Rectal smooth muscle tissue (tissue), 1 donor: Measurements from ENCODE around the gene INTU.
"Not testable (repeated sequence)": the region's sequence is repeated elsewhere in the genome, so short reads cannot be mapped to it uniquely, and the experiment has no call there.

ENCODE experiments used
- H3K27ac ChIP-seq: one replicate; pipeline ENCODE4 v1.7.0; 2013; ENCODE audit warnings: low read depth, low read length, inconsistent platforms
- H3K27me3 ChIP-seq: one replicate; pipeline ENCODE4 v1.7.0; 2013; ENCODE audit warnings: low read length; ENCODE audit not compliant: control insufficient read depth, insufficient read depth
- H3K36me3 ChIP-seq: one replicate; pipeline ENCODE4 v1.7.0; 2013; ENCODE audit warnings: low read length; ENCODE audit not compliant: control insufficient read depth, insufficient read depth
- H3K4me1 ChIP-seq: one replicate; pipeline ENCODE4 v1.7.0; 2013; ENCODE audit warnings: low read length; ENCODE audit not compliant: control insufficient read depth, insufficient read depth
- H3K4me3 ChIP-seq: one replicate; pipeline ENCODE4 v1.7.0; 2013; ENCODE audit warnings: low read length
- H3K9ac ChIP-seq: one replicate; pipeline ENCODE4 v1.7.0; 2013; ENCODE audit warnings: low read length

INTU gene

DNA sequence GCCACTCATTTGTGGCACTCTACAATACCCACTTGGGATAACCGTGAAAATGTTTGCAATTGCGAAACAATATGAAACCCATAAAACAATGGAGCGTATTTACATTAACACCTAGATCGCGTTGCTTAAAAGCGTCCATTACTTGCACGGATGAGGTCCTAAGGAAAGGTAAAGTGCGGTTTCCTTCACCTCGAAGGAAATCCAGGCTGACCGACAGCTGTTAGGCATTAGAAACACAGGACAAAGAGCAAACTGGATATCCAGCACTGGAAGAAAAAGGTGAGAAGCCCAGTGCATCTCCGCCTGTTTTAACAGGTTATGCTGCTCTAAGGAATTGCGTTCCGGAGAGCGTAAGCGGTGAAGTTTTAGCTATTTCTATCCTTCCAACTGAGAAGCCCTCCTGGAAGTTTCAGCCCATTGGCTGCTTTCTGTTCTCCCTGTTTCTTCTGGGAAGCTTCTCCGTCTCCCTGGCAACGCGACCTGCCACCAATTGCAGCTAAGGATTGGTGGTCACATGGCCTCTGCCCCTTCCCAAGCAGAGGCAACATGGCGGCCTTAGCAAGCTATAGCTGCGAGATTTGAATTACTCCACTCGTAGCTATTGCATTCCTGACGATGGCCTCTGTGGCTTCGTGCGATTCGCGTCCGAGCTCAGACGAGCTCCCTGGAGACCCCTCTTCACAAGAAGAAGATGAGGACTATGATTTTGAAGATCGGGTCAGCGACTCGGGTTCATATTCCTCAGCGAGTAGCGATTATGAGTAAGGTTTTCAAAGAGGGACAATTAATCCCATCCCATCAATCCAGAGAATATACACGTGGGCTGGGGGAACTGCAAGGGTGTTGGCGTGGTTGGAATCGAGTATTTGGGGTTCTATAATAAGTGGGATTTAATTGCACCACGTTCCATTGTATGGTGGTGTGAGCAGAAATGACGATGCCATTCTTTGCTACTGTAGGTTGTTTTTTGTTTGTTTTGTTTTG is at the start of gene INTU:
Gene INTU (plus strand): TSS at position 538 of the 984 bp plus-strand sequence. CDS start 78 bp downstream, at position 616.
- no peaks in the 10 kb centered on the region for H3K36me3 ChIP-seq
- peaks cover 5% of the 10 kb centered on the region for H3K4me1 ChIP-seq
- H3K4me3 ChIP-seq = peak within 1 kb of the TSS; percentile 85
- peak within 1 kb of the TSS; percentile 67 for H3K27ac ChIP-seq
- H3K27me3 ChIP-seq = no peaks in the 10 kb centered on the region
- peak within 1 kb of the TSS; percentile 45 for H3K9ac ChIP-seq

DNA sequence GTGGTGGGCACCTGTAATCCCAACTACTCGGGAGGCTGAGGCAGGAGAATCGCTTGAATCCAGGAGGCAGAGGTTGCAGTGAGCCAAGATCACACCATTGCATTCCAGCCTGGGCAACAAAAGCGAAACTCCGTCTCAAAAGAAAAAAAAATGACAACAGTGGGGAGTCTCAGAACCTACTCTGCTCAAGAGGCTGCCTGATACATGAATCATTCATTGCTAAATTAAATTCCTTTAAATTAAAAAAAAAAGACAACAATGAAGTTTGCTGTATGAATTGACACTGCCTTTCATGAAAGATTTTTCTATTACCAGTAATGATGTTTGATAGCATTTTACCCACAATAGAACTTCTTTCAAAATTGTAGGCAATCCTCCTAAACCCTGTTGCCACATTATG is 46.3 kb upstream of the INTU start:
- not testable (repeated sequence) for H3K9ac ChIP-seq, H3K4me3 ChIP-seq, H3K36me3 ChIP-seq, H3K4me1 ChIP-seq, H3K27me3 ChIP-seq, H3K27ac ChIP-seq

DNA sequence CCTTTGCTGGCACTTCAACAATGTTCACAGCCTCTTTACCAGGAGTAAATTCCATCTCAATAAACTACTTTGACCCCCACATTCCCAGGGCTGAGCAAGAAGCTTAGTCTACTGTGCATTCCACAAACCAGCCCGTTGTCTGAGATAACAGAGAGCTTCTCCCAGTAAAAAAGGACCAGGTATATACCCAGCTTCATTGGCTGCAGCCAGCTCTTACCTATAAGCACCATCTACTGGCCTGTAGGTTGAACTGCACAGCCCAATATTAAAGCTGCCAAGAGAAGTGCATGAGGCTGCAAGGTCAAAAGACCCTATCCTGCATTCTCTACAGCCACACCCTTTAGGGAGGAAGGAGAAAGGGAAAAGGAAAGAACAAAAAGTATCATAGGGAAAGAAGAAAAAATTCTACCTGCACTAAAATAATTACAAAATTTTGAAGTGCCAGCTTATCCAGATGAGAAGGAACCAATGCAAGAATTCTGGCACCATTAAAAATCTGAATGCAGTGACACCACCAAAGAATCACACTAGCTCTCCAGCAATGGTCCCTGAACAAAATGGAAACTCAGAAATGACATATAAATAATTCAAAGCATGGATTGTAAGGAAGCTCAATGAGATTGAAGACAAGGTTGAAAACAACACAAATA is 45.7 kb upstream of the INTU start:
- Histone ChIP-seq H3K4me3 (no peak overlapping the region), H3K27ac (no peak overlapping the region), H3K4me1 (no peaks in the 10 kb centered on the region), H3K27me3 (no peaks in the 10 kb centered on the region), H3K36me3 (no peaks in the 10 kb centered on the region), H3K9ac (no peak overlapping the region)

DNA sequence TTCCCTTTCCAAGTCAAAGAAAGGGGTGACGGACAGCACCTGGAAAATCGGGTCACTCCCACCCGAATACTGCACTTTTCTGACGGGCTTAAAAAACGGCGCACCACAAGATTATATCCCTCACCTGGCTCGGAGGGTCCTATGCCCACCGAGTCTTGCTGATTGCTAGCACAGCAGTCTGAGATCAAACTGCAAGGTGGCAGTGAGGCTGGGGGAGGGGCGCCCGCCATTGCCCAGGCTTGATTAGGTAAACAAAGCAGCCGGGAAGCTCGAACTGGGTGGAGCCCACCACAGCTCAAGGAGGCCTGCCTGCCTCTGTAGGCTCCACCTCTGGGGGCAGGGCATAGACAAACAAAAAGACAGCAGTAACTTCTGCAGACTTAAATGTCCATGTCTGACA is 43.6 kb upstream of the INTU start:
- H3K36me3 ChIP-seq, H3K9ac ChIP-seq, H3K4me3 ChIP-seq, H3K4me1 ChIP-seq, H3K27me3 ChIP-seq, H3K27ac ChIP-seq: not testable (repeated sequence)

DNA sequence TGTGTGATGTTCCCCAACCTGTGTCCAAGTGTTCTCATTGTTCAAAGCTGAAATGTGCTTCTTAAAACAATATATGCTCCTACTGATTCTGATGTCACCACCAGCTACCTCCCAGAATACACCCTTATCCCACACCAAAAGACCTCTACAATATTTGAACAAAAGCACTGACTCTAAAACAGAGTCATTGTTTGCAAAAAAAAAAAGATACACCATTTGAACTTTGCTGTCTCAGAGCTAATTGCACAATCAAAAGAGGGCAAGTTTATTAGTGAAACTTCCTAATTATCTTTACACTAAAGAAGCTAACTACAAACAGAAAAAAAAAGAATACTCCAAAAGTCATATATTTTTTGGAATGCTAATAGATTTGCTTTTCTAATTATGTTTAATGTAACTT is 34.1 kb upstream of the INTU start:
- H3K36me3 ChIP-seq = no peaks in the 10 kb centered on the region

DNA sequence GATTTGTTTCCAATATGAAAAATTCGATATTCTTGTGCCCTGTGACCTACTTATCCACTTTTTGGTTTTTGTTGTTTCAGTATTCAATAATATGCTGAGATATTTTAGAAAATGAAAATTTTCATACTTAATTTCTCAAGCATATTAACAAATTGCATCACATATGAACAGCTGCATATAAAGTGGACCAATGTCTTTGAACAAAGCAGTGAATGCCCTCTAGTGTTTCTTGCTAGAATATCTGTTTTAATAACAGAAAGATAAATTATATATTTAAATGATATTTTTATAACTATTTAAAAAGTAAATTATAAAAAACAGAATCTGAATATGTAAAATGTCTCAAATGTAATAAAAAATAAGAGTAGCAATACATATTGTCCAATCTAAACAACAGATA is 31.7 kb upstream of the INTU start:
- no peaks in the 10 kb centered on the region for H3K27me3 ChIP-seq
- no peaks in the 10 kb centered on the region for H3K4me1 ChIP-seq
- no peaks in the 10 kb centered on the region for H3K36me3 ChIP-seq
- no peak overlapping the region for H3K9ac ChIP-seq
- no peak overlapping the region for H3K4me3 ChIP-seq
- no peak overlapping the region for H3K27ac ChIP-seq

More for the DNA sequence above, 34.1 kb upstream of the INTU start:
- Histone ChIP-seq H3K9ac (no peak overlapping the region), H3K27me3 (no peaks in the 10 kb centered on the region), H3K4me3 (no peak overlapping the region), H3K4me1 (no peaks in the 10 kb centered on the region), H3K27ac (no peak overlapping the region)

DNA sequence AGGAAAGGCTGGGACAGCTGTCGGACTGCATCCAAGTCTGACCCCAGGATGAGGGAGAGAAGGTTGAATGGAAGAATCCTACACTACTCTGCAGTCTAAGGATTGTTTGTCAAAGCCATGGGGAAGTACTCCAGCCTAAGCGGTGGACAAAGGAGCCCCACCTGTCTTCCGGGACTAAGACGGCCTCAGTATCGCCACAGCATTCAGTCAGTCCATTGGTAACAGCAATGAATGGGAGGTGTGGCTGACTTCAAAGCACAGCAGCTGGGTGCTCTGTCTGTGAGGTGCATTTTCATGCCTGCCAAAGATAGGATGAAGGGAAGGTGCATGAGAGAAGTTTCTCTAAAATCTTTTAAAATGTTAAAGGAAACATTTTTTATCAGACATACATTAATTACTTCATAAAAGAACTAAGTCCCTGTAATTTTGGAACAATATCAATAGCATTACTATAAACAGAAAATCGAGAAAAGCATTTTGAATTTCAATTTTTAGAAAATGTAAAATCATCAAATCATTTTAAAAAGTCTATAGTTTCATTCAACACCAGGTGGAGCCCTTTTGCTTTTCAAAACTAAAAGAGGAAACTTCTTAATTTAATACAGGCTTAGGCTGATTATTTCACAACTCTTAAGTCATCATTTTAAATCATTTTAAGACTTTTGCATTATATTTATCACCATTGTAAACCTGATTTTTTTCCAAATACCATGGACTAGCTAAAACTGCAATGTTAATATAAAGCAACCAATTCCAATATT is 27.6 kb upstream of the INTU start:
- H3K36me3 ChIP-seq = no peaks in the 10 kb centered on the region
- no peak overlapping the region for H3K4me3 ChIP-seq
- H3K27ac ChIP-seq = no peak overlapping the region
- no peaks in the 10 kb centered on the region for H3K4me1 ChIP-seq
- H3K27me3 ChIP-seq = no peaks in the 10 kb centered on the region
- H3K9ac ChIP-seq = no peak overlapping the region

DNA sequence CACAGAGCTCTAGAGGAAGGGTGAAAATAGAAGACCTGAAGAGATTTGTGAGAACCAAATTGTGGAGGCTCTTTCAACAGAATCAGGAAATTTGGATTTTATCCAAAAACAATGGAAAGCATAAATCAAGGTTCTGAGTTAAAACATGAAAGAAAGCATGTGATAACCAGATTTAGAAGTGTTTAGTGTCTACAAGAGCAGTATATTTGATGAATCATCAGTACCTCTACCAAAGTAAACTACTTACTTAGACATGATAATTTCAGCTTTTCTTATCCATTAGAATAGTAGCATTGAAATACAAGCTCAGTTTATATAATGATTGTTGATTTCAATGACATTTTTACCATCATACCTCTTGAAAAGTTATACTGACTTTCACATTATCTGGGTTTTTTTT is 25.9 kb upstream of the INTU start:
- no peaks in the 10 kb centered on the region for H3K4me1 ChIP-seq
- no peaks in the 10 kb centered on the region for H3K27me3 ChIP-seq
- no peaks in the 10 kb centered on the region for H3K36me3 ChIP-seq
- no peak overlapping the region for H3K27ac ChIP-seq
- no peak overlapping the region for H3K9ac ChIP-seq
- no peak overlapping the region for H3K4me3 ChIP-seq

DNA sequence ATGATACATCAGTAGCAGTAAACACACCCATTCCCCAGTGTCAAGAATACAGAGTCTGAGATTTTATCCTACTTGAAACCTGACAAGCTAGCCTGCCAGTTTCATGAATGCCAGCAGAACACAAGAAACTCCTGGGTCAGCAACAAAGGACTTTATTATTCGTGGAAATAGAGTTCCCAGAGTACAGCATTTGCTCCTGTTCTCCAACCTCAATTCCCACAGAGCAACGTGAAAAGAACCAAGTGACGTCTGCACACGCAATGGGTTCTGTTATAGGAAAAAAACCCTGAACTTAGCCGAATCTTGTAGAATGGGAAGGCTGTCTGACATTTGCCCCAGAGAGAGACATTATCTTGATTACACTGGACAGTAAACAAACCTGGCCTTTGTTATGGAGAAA is 23.3 kb upstream of the INTU start:
- no peaks in the 10 kb centered on the region for H3K27me3 ChIP-seq
- H3K4me1 ChIP-seq = no peaks in the 10 kb centered on the region
- no peaks in the 10 kb centered on the region for H3K36me3 ChIP-seq
- H3K9ac ChIP-seq = no peak overlapping the region
- no peak overlapping the region for H3K4me3 ChIP-seq
- no peak overlapping the region for H3K27ac ChIP-seq

DNA sequence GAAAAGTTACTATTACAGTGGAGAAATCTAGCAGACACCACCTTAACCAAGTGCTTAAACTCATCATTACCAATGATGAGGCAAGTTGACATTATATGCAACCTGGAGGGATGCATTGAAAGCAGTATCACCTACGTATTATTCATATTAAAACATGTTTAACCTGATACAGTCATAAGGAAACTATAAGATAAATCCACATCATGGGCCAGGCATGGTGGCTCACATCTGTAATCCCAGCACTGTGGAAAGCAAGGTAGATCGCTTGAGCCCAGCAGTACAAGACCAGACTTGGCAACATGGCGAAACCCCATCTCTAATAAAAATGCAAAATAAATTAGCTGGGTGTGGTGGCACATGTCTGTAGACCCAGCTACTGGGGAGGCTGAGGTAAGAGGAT is 22.3 kb upstream of the INTU start:
- Histone ChIP-seq H3K4me3 (no peak overlapping the region), H3K4me1 (no peaks in the 10 kb centered on the region), H3K9ac (no peak overlapping the region), H3K36me3 (no peaks in the 10 kb centered on the region), H3K27ac (no peak overlapping the region), H3K27me3 (no peaks in the 10 kb centered on the region)

DNA sequence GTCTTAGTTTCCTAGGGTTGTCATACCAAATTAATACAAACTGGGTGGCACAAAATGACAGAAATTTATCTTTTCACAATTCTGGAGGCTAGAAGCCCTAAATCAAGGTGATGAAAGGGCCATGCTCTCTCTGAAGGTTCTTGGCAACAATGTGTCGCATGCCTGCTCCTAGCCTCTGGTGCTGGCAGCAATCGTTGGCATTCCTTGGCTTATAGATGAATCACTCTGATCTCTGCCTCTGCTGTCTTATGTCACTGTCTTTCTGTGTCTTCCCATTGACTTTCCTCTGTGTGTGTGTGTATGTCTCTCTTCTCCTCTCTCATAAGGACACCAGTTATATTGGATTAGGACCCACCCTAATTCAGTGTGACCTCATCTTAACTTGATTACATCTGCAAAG is 15.9 kb upstream of the INTU start:
- Histone ChIP-seq H3K27me3 (no peaks in the 10 kb centered on the region), H3K4me1 (no peaks in the 10 kb centered on the region), H3K36me3 (no peaks in the 10 kb centered on the region), H3K27ac (no peak overlapping the region), H3K9ac (no peak overlapping the region), H3K4me3 (no peak overlapping the region)

DNA sequence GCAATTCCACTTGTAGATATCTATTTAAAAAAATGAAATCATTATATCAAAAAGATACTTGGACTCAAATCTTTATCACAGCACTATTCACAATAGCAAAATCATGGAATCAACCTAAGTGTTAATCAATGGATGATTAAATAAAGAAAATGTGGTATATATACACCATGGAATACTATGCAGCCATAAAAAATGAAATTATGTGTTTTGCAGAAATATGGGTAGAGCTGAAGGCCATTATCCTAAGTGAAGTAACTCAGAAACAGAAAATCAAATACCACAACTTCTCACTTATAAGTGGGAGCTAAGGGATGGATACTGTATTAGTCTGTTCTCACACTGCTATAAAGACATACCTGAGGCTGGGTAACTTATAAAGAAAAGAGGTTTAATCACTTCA is 14.3 kb upstream of the INTU start:
- no peaks in the 10 kb centered on the region for H3K27me3 ChIP-seq

More for the DNA sequence above, 14.3 kb upstream of the INTU start:
- no peaks in the 10 kb centered on the region for H3K36me3 ChIP-seq
- no peaks in the 10 kb centered on the region for H3K4me1 ChIP-seq
- H3K4me3 ChIP-seq = no peak overlapping the region
- no peak overlapping the region for H3K9ac ChIP-seq
- no peak overlapping the region for H3K27ac ChIP-seq
